Measurements from ENCODE around the gene CCZ1B.
"Not testable (repeated sequence)": the region's sequence is repeated elsewhere in the genome, so short reads cannot be mapped to it uniquely, and the experiment has no call there.

Gene CCZ1B

DNA sequence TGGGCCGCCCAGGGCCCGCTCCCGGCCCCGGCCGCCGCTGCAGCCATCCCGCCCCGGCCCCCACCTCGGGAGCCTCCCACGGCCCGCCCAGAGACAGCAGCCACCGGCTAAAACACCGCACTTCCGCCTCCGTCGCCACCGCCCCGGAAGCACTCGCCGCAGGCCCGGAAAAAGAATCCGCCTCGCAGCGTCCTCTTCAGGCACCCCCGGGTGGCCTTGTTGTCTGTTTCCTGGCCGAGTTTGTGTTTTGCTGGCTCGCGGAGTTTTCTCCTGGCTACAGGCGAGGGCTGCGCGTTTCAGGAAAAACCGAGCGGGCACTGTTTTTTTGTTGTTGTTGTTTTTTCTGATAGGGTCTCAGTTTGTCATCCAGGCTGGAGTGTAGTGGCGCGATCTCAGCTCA is at the start of gene CCZ1B:
CCZ1B (minus strand) TSS at position 125 of the 400 bp plus-strand sequence; CDS start at position 47, 78 bp downstream.
- peak; percentile 6 for DNase-seq

DNA sequence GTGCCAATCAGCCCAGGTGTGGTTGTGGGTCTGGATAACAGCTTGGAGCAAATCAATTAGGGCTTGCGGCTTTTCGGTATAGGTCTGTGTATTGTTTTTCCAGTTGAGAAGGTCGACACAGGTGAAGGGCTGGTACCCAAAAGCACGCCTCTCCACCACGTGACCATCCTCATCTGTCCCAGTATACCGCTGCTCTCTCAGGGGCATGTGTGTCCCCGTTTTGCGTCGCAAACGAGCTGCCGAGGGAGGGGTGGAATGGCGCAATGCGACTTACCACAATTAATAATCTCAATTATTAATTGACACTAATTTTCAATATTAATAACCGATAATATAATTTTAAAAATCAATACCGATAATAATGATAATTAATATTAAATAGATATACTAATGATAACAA is 48.9 kb upstream of the CCZ1B start:
- DNase-seq, result not testable (repeated sequence)

GRCh38 chr7:6872246-6872945 is 46.3 kb upstream of the CCZ1B start:
- not testable (repeated sequence) for DNase-seq

- DNase-seq, result not testable (repeated sequence)
These were observed 45.5 kb upstream of the CCZ1B start for GRCh38 chr7:6871421-6872144.

GRCh38 chr7:6864751-6865150 is 38.7 kb upstream of the CCZ1B start:
- not testable (repeated sequence) for DNase-seq

DNA sequence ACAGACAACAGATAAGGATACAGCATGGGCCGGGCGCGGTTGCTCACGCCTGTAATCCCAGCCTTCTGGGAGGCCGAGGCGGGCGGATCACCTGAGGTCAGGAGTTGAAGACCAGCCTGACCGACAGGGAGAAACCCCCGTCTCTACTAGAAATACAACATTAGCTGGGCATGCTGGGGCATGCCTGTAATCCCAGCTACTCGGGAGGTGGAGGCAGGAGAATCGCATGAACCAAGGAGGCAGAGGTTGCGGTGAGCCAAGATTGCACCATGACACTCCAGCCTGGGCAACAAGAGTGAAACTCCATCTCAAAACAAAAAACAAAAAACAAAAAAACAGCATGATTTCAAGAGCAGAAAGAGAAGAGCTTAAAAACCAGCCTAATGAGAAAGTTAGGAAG is 38.1 kb upstream of the CCZ1B start:
- not testable (repeated sequence) for DNase-seq

DNA sequence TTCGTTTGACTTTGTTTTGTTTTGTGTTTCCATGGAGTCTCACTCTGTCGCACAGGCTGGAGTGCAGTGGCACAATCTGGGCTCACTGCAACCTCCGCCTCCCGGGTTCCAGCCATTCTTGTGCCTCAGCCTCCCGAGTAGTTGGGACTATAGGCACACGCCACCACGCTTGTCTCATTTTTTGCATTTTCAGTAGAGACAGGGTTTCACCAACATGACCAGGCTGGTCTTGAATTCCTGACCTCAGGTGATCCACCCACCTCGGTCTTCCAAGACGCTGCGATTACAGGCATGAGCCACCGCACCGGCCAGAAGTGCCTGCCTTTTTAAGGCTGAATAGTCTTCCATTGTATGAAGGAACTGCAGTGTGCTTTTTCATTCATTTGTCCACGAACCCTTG is 36.8 kb upstream of the CCZ1B start:
- not testable (repeated sequence) for DNase-seq

DNA sequence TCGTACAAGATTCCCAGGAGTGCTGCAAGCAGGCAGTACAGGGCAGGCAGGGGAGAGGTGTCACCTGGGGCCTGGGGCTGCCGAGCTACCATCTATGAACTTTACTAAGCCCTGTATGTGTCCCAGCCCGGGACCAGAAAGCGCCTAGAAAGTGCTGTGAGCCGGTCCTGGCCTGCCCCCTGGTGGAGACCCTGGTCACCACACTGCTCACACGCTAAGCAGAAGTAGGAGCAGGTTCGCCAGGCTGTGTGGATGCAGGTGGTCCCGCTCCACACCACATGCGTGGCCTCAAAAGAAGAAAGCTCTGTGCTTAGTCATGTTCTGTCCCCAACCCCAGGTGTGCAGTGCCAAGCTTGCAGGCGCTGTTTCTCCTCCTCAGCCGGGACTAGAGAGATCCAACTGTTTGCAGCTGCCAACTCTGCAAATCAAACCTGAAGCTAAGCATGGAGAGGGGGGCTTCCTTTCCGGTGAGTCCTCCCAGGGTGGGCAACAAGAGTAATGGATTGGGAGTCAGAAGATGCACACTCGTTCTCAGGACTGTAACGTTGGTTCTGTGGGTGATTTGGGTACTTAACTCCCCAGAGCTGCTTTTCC is 31.7 kb upstream of the CCZ1B start:
- DNase-seq, result peak; percentile 1

DNA sequence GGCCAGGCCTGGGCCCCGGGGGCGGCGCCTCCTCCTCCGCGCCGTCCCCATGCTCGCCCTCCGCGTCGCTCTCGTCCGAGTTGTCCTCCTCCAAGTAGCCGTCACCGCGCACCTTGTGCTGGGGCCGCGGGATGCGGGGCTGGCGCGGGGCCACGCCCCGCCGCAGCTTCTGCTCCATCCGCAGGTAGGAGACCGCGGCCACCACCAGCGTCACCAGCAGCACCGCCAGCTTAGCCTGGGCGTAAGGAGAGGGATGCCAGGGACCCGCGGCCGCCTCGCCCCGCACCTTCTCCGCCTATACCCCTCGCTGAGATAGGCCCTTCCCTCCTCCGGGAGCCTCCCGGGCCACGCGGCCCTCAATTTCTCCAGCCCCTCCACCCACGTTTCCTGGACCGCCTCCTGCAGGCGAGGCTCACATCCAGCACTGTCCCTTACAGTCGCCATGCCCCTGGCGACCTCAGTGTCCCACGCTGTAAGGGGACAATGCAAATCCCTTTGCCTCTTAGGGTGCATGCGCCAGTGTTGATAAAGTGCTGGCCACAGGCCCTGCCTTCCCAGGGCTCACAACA is 29.6 kb upstream of the CCZ1B start:
- not testable (repeated sequence) for DNase-seq

- not testable (repeated sequence) for DNase-seq
These were observed 28.9 kb upstream of the CCZ1B start for GRCh38 chr7:6854747-6855562.

DNA sequence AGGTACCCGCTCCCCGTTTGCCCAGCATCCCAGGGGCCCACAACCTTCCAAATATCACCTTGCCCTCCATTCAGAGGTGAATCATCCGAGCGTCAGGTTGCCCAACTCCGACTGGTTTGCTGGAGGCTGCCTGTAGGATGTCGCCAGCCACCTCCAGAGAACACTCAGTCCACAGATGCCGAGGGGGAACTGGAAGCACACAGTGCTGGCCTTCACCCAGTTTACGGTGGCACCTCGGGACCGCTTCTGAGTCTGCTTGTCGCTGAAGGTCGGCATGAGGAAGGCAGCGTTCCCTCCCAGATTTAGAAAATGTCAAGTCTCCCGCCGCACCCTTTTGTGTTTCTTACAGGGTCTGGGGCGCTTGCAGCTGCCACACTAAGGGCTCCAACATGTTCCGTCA is 27.6 kb upstream of the CCZ1B start:
- not testable (repeated sequence) for DNase-seq

GRCh38 chr7:6849127-6849526 is 23.1 kb upstream of the CCZ1B start:
- not testable (repeated sequence) for DNase-seq

DNA sequence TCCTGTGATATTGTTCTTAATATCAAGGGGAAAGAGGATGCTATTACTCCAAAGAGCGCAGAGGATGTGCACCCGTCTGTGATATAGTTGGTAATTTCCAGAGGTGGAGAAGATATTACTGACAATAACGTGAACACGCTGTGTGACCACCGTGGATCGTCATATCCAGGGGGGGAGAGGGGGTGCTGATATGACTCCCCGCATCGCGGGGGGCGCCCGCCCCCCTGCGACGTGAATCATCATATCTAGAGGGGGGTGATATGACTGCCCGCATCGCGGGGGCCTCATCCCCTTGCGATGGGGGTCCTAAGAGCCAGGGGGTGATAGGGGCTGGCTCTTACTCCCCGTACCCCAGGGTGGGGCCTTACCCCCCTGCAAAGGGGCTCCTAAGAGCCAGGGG is 21.7 kb upstream of the CCZ1B start:
- DNase-seq, result not testable (repeated sequence)

GRCh38 chr7:6845971-6846449 is 19.9 kb upstream of the CCZ1B start:
- not testable (repeated sequence) for DNase-seq

DNA sequence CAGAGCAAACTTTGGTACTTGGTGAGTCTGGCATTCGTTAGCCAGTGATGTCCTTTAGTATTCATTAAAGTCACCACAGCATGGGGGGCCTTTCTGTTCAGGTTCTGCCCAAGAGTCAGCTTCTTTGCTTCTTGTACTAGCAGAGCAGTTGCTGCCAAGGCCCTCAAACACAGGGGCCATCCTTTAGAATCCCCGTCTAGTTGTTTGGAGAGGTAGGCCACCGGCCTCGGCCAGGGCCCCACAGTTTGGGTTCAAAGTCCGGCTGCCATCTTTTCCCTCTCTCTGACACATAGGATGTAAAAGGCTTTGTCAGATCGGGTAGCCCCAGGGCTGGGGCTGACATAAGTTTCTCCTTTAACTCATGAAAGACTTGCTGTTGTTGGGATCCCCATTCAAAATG is 17.6 kb upstream of the CCZ1B start:
- DNase-seq, result not testable (repeated sequence)

DNA sequence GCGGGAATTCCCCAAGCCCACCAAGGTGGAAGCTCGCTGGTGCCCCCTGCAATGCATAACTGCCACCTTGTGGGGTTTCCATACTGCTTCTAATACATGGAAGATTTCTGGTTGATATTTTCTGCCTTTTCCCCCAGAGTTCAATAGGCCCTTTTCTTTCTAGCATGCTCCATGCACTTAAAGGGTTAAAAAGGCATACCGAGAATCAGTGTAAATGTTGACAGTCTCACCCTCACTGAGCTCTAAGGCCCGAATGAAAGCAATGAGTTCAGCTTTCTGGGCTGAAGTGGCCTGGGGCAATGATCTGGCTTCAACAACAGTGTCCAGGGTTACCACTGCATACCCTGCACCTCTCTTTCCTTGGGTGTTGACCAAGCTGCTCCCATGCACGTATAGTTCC is 17.0 kb upstream of the CCZ1B start:
- not testable (repeated sequence) for DNase-seq

DNA sequence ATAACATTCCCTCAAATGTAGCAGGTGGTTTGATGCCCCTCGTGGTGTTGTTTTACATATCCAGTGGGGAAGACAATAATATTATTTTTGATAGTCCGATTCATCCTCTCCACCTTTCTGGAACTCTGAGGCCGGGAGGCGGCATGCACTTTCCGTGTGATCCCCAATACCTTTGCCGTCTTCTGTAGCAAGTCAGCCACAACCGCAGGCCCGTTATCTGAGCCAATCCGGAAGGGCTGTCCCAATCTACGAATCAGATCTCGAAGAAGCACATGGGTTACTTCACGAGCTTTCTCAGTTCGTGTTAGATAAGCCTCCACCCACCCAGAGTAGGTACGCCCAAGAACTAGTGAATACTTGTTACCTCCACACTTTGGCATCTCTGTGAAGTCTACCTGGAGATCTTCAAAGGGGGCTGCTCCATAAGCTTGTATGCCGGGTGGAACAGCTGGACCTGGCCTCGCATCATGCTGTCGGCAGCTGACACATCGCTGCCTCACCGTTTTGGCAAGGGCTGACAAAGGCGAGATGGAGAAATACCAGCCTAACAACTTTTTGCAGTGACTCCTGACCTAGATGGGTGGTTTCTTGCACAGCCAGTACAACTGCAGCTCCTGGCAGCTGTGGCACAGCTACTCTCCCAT is 16.3 kb upstream of the CCZ1B start:
- DNase-seq, result not testable (repeated sequence)

DNA sequence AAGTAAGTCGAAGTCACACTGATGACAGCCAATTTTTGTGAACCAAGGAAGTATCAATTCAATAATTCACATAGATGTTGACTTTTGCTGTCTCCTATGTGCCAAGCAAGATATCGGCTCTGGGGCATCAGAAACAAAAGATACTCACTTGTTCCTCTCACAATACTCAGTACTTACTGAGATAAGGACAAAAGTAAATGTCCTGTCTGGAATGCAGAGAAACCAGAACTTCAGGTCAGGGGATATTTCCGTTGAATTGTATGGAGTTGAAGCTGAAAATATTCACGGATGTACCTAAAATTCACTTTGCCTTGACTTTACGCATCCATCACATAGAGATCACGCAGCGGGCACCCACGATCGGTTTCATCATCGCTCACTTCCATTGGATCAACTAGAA is 11.0 kb upstream of the CCZ1B start:
- DNase-seq, result not testable (repeated sequence)

- not testable (repeated sequence) for DNase-seq
These were observed 9.4 kb upstream of the CCZ1B start for GRCh38 chr7:6835521-6835920.

DNA sequence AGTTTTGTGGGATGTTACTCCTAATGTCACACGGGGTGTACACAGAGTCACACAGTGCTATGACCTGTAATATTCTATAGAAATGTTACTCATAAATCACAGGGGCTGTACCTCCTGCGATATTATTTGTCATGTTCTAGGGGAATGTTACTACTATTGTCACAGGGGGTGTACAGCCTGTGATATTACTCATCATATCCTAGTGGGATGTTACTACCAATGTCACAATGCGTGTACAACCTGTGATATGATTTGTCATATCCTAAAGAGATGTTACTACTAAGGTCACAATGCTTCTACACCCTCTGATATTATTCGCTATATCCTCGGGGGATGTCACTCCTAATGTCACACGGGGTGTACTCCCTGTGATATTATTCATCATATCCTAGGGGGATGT is 7.6 kb upstream of the CCZ1B start:
- no peak for DNase-seq

- no peak for DNase-seq
These were observed 5.1 kb upstream of the CCZ1B start for GRCh38 chr7:6831018-6831725.
